GM12892 (cell line): Measurements from ENCODE around the gene TPST1.

Source experiments
- POLR2A ChIP-seq: IDR thresholded peaks from 2 replicates; pipeline ENCODE4 v1.6.1; 2011; ENCODE audit warnings: low read depth, low read length, control low read depth
- POLR2AphosphoS5 ChIP-seq: IDR thresholded peaks from 2 replicates; pipeline ENCODE4 v1.6.1; 2011; ENCODE audit warnings: low read depth, low read length, control low read depth
- TAF1 ChIP-seq: IDR thresholded peaks from 2 replicates; pipeline ENCODE4 v1.6.1; 2011; ENCODE audit warnings: low read depth, mild to moderate bottlenecking, control low read depth, low read length, borderline replicate concordance

GRCh38 chr7:66297579-66297978, 92.4 kb downstream of the TPST1 start:
- no peak for TF ChIP-seq POLR2A
- TF ChIP-seq POLR2AphosphoS5 = no peak
- TF ChIP-seq TAF1 = no peak
